ENCODE data around the gene EDEM1. TPM values are rescaled to one million over a fixed set of nuclear protein-coding genes. Genes with fewer than 3 reads are reported as not detected.

The EDEM1 gene
- total RNA-seq, 1 donor from 2014 or later = 185 TPM

- DNase-seq (no peak), ATAC-seq (ENCODE audit: low read depth) (peak; percentile 40)
- H3K9me3 Mint-ChIP-seq = peaks cover 4% of the 10 kb centered on the region
- ChIA-PET CTCF (no interaction called here), POLR2A (interaction anchor here (0.5 to 1.1 kb wide), 3 partner anchors 64 to 799 kb away, joined by 3 to 5 read pairs (median 3); no protein-coding TSS in a partner anchor)
- peaks cover 31% of the 10 kb centered on the region for H3K4me1 Mint-ChIP-seq
- intact Hi-C loops (cut with micrococcal nuclease) = no loop called here
- H3K27me3 Mint-ChIP-seq = no peaks in the 10 kb centered on the region
- H3K36me3 Mint-ChIP-seq (ENCODE audit: low read depth) = no peaks in the 10 kb centered on the region
- H3K4me3 Mint-ChIP-seq = peak overlapping the region; percentile 67
- peak overlapping the region; percentile 89 for H3K27ac Mint-ChIP-seq
- TF ChIP-seq CTCF (IDR thresholded peaks at IDR 0.05) = no peak
Measured at GRCh38 chr3:5260992-5261501, 73.5 kb downstream of the EDEM1 start.

GRCh38 chr3:5262507-5262906 is 75.0 kb downstream of the EDEM1 start:
- Mint-ChIP-seq H3K27ac (peak overlapping the region; percentile 9), H3K36me3 (ENCODE audit: low read depth) (no peaks in the 10 kb centered on the region), H3K4me3 (no peak overlapping the region), H3K9me3 (peaks cover 4% of the 10 kb centered on the region), H3K4me1 (peaks cover 28% of the 10 kb centered on the region), H3K27me3 (no peaks in the 10 kb centered on the region)
- no peak for TF ChIP-seq CTCF (IDR thresholded peaks at IDR 0.05)
- DNase-seq = no peak
- intact Hi-C loops (cut with micrococcal nuclease) = no loop called here
- POLR2A ChIA-PET = interaction anchor here (1.1 kb wide), 1 partner anchor 65 kb away, joined by 3 read pairs; no protein-coding TSS in a partner anchor
- ATAC-seq (ENCODE audit: low read depth) = no peak
- CTCF ChIA-PET = no interaction called here

GRCh38 chr3:5264093-5264600 is 76.6 kb downstream of the EDEM1 start:
- no peak for DNase-seq
- no peak for ATAC-seq (ENCODE audit: low read depth)
- no peaks in the 10 kb centered on the region for H3K36me3 Mint-ChIP-seq (ENCODE audit: low read depth)
- peaks cover 4% of the 10 kb centered on the region for H3K9me3 Mint-ChIP-seq
- intact Hi-C loops (cut with micrococcal nuclease) = no loop called here
- CTCF ChIA-PET = no interaction called here
- no peaks in the 10 kb centered on the region for H3K27me3 Mint-ChIP-seq
- H3K27ac Mint-ChIP-seq = no peak overlapping the region
- H3K4me1 Mint-ChIP-seq = peaks cover 28% of the 10 kb centered on the region
- no peak overlapping the region for H3K4me3 Mint-ChIP-seq
- POLR2A ChIA-PET = no interaction called here
- no peak for TF ChIP-seq CTCF (IDR thresholded peaks at IDR 0.05)

- ATAC-seq (ENCODE audit: low read depth) = no peak
- Mint-ChIP-seq H3K27me3 (no peaks in the 10 kb centered on the region), H3K9me3 (peaks cover 4% of the 10 kb centered on the region), H3K4me1 (peaks cover 22% of the 10 kb centered on the region), H3K36me3 (ENCODE audit: low read depth) (no peaks in the 10 kb centered on the region), H3K27ac (no peak overlapping the region), H3K4me3 (no peak overlapping the region)
- no peak for DNase-seq
- ChIA-PET CTCF (no interaction called here), POLR2A (no interaction called here)
- no peak for TF ChIP-seq CTCF (IDR thresholded peaks at IDR 0.05)
- intact Hi-C loops (cut with micrococcal nuclease) = no loop called here
Measured at GRCh38 chr3:5264896-5265770, 77.6 kb downstream of the EDEM1 start.

- peaks cover 4% of the 10 kb centered on the region for H3K9me3 Mint-ChIP-seq
- H3K27ac Mint-ChIP-seq = no peak overlapping the region
- DNase-seq (no peak), ATAC-seq (ENCODE audit: low read depth) (no peak)
- CTCF ChIA-PET = no interaction called here
- intact Hi-C loops (cut with micrococcal nuclease) = no loop called here
- H3K4me3 Mint-ChIP-seq = no peak overlapping the region
- peaks cover 3% of the 10 kb centered on the region for H3K4me1 Mint-ChIP-seq
- no peaks in the 10 kb centered on the region for H3K36me3 Mint-ChIP-seq (ENCODE audit: low read depth)
- POLR2A ChIA-PET = no interaction called here
- H3K27me3 Mint-ChIP-seq = no peaks in the 10 kb centered on the region
- no peak for TF ChIP-seq CTCF (IDR thresholded peaks at IDR 0.05)
Measured at GRCh38 chr3:5267252-5267651, 79.7 kb downstream of the EDEM1 start.

Data from activated B cell treated with CpG ODN at 0.5 μM for 24 hours (primary cell).